A549 (cell line): Measurements from ENCODE around the gene GUK1. TPM values are rescaled to one million over a fixed set of nuclear protein-coding genes. Genes with fewer than 3 reads are reported as not detected.

Experiments
- ATAC-seq, 2 experiments: fragments of 200-7000 bp in 1 of 2; fragments of >200 bp in 1 of 2; cut with Nextera tagmentation in 1 of 2; cut with Tn5 transposase in 1 of 2; 3 replicates each; pipeline versions ENCODE4 v1.8.0 to v1.9.1; 2018 to 2020; ENCODE audit warnings: mild to moderate bottlenecking in 1 of 2, moderate library complexity in 1 of 2
- CTCF ChIA-PET: fragments of 300-600 bp; sonication (Branson Sonifier 250); formaldehyde crosslinking; extraction: SDS; loops from one replicate; lab custom pipeline; 2021; ENCODE audit warnings: antibody characterized with exemption, inconsistent platforms; lab: Yijun Ruan, JAX
- POLR2A ChIA-PET: fragments of 350-600 bp; formaldehyde crosslinking; extraction: SDS; loops from one replicate; lab custom pipeline; 2021; ENCODE audit warnings: antibody characterized with exemption, inconsistent platforms; lab: Yijun Ruan, JAX
- DNase-seq, 2 experiments: peaks; one replicate each; pipeline versions ENCODE4 v3.0.0 to v3.0.0-alpha.2; 2011 to 2016; ENCODE audit warnings: low read depth in 1 of 2, low spot score in 1 of 2
- FAIRE-seq: peaks from 2 replicates; lab custom pipeline; 2011; peaks lifted over from hg19 to GRCh38; lab: Jason Lieb, UNC
- H3K27ac ChIP-seq, 2 experiments: fragments of >200 bp; sonication (Bioruptor Twin); formaldehyde crosslinking; 3 replicates each; pipeline ENCODE4 v1.5.1; 2016 to 2017
- H3K4me1 ChIP-seq: fragments of >200 bp; sonication (Bioruptor Twin); formaldehyde crosslinking; 3 replicates; pipeline ENCODE4 v1.6.1; 2016
- H3K4me2 ChIP-seq: fragments of >200 bp; sonication (Bioruptor Twin); formaldehyde crosslinking; 3 replicates; pipeline ENCODE4 v1.6.1; 2016
- H3K4me3 ChIP-seq: fragments of >200 bp; sonication (Bioruptor Twin); formaldehyde crosslinking; 3 replicates; pipeline ENCODE4 v1.5.1; 2016
- H3K9me3 ChIP-seq: fragments of >200 bp; sonication (Bioruptor Twin); formaldehyde crosslinking; 3 replicates; pipeline ENCODE4 v1.6.1; 2016
- ATOH8 ChIP-seq: fragments of 250-450 bp; sonication (Bioruptor Pico); IDR thresholded peaks from 2 replicates; pipeline ENCODE4 v1.5.0; 2020; ENCODE audit warnings: low read depth, mild to moderate bottlenecking, moderate library complexity
- BHLHE40 ChIP-seq: IDR thresholded peaks from 2 replicates; pipeline ENCODE4 v1.6.1; 2012; ENCODE audit warnings: low read depth, low read length, inconsistent platforms
- CEBPB ChIP-seq, 2 experiments: fragments of >200 bp in 1 of 2; sonication (Bioruptor Twin) in 1 of 2; formaldehyde crosslinking in 1 of 2; IDR thresholded peaks; 2 replicates each; pipeline ENCODE4 v1.6.1; 2012 to 2016
- CHD4 ChIP-seq: fragments of 200-600 bp; sonication (generic); IDR thresholded peaks from 2 replicates; pipeline ENCODE4 v1.6.1; 2016; ENCODE audit warnings: antibody characterized with exemption, mild to moderate bottlenecking, borderline replicate concordance
- CTCF ChIP-seq: fragments of >200 bp; sonication (Bioruptor Twin); formaldehyde crosslinking; IDR thresholded peaks from 3 replicates; pipeline ENCODE4 v1.5.1; 2016
- E2F6 ChIP-seq: IDR thresholded peaks from 2 replicates; pipeline ENCODE4 v1.6.1; 2012; ENCODE audit warnings: low read depth, borderline replicate concordance
- EHF ChIP-seq: fragments of 250-450 bp; sonication (Bioruptor Pico); IDR thresholded peaks from 2 replicates; pipeline ENCODE4 v1.5.0; 2020; ENCODE audit warnings: mild to moderate bottlenecking
- EHMT2 ChIP-seq: fragments of 200-600 bp; sonication (generic); IDR thresholded peaks from 2 replicates; pipeline ENCODE4 v1.6.1; 2016; ENCODE audit warnings: antibody characterized with exemption, low read depth, mild to moderate bottlenecking, moderate library complexity
- FOSL2 ChIP-seq, 2 experiments: fragments of 450-650 bp in 1 of 2; fragments of >200 bp in 1 of 2; sonication (Bioruptor Twin) in 1 of 2; formaldehyde crosslinking; IDR thresholded peaks; 2 replicates each; pipeline versions ENCODE4 v1.5.0 to v1.6.1; 2016 to 2020; ENCODE audit warnings: mild to moderate bottlenecking in 1 of 2, moderate library complexity in 1 of 2
- GATA3 ChIP-seq: IDR thresholded peaks from 2 replicates; pipeline ENCODE4 v1.6.1; 2012; ENCODE audit warnings: borderline replicate concordance
- HEYL ChIP-seq: fragments of 250-450 bp; sonication (Bioruptor Pico); IDR thresholded peaks from 2 replicates; pipeline ENCODE4 v1.8.0; 2021; ENCODE audit warnings: mild to moderate bottlenecking, moderate library complexity
- HOXB13 ChIP-seq: fragments of 250-450 bp; sonication (Bioruptor Pico); IDR thresholded peaks from 2 replicates; pipeline ENCODE4 v1.5.0; 2020; ENCODE audit warnings: low read depth, mild to moderate bottlenecking, moderate library complexity
- JUN ChIP-seq, 2 experiments: fragments of >200 bp; sonication (Bioruptor Twin); formaldehyde crosslinking; IDR thresholded peaks; 2 replicates in 1 of 2; 3 replicates in 1 of 2; pipeline ENCODE4 v1.6.1; 2016 to 2017
- MAFK ChIP-seq: fragments of 450-650 bp; IDR thresholded peaks from 2 replicates; pipeline ENCODE4 v1.6.1; 2014; ENCODE audit not compliant: partially characterized antibody
- MAZ ChIP-seq: fragments of 150-350 bp; IDR thresholded peaks from 2 replicates; pipeline ENCODE4 v1.6.1; 2014; ENCODE audit warnings: antibody characterized with exemption, low read depth, low read length, borderline replicate concordance
- MYC ChIP-seq: IDR thresholded peaks from 2 replicates; pipeline ENCODE4 v1.6.1; 2012; ENCODE audit warnings: mild to moderate bottlenecking, inconsistent platforms, low read length, improper control_type of control experiment, borderline replicate concordance
- NFE2L2 ChIP-seq: fragments of 150-350 bp; conservative IDR thresholded peaks from 2 replicates; pipeline ENCODE4 v1.6.1; 2014; ENCODE audit warnings: low read length
- RARB ChIP-seq: fragments of 250-450 bp; sonication (Bioruptor Pico); IDR thresholded peaks from 2 replicates; pipeline ENCODE4 v1.8.0; 2021; ENCODE audit warnings: mild to moderate bottlenecking, moderate library complexity
- RNF2 ChIP-seq: fragments of 200-600 bp; sonication (generic); IDR thresholded peaks from 2 replicates; pipeline ENCODE4 v1.6.1; 2016; ENCODE audit warnings: low read depth, mild to moderate bottlenecking, antibody characterized with exemption, moderate library complexity, borderline replicate concordance
- TFCP2L1 ChIP-seq: fragments of 250-450 bp; sonication (Bioruptor Pico); IDR thresholded peaks from 2 replicates; pipeline ENCODE4 v1.5.0; 2021; ENCODE audit warnings: mild to moderate bottlenecking
- ZNF302 ChIP-seq: fragments of 250-450 bp; sonication (Bioruptor Pico); IDR thresholded peaks from 2 replicates; pipeline ENCODE4 v1.9.0; 2021; ENCODE audit warnings: inconsistent platforms, mild to moderate bottlenecking, moderate library complexity
- ZSCAN20 ChIP-seq: fragments of 250-450 bp; sonication (Bioruptor Pico); IDR thresholded peaks from 2 replicates; pipeline ENCODE4 v1.8.0; 2022; ENCODE audit warnings: mild to moderate bottlenecking, moderate library complexity
- WGBS: methylation state at CpG from one replicate; pipeline ENCODE4 v1.1.6; 2017; ENCODE audit errors: missing lambda C conversion rate; 5-methylcytosine and 5-hydroxymethylcytosine counted together
- polyA plus RNA-seq, 4 experiments: library from polyadenylated mRNA; depleted of rRNA in 3 of 4; stranded (reverse); fragments of >200 nt; fragmentation: RNase III in 1 of 4; extraction: RNeasy Plus Mini Kit Qiagen cat#74134 plus additional on column Dnase treatment in 1 of 4; gene quantifications; 2 replicates in 3 of 4; 3 replicates in 1 of 4; pipeline ENCODE4 v1.2.3, GENCODE V29; 2011 to 2017
- TF ChIP-seq, protein P1 (sequence below): fragments of 450-650 bp; IDR thresholded peaks from 2 replicates; pipeline ENCODE4 v1.6.1; 2014; ENCODE audit warnings: antibody characterized with exemption
- TF ChIP-seq, protein P2 (sequence below): fragments of >200 bp; sonication (Bioruptor Twin); formaldehyde crosslinking; IDR thresholded peaks from 3 replicates; pipeline ENCODE4 v1.6.1; 2016
- TF ChIP-seq, protein P3 (sequence below): fragments of 250-450 bp; sonication (Bioruptor Pico); IDR thresholded peaks from 2 replicates; pipeline ENCODE4 v1.5.0; 2021; ENCODE audit warnings: mild to moderate bottlenecking, moderate library complexity, borderline replicate concordance

GUK1 gene
- polyA plus RNA-seq, 2 of the 4 experiments (the other 2 are of a cell fraction): 88.9 to 106 TPM

DNA sequence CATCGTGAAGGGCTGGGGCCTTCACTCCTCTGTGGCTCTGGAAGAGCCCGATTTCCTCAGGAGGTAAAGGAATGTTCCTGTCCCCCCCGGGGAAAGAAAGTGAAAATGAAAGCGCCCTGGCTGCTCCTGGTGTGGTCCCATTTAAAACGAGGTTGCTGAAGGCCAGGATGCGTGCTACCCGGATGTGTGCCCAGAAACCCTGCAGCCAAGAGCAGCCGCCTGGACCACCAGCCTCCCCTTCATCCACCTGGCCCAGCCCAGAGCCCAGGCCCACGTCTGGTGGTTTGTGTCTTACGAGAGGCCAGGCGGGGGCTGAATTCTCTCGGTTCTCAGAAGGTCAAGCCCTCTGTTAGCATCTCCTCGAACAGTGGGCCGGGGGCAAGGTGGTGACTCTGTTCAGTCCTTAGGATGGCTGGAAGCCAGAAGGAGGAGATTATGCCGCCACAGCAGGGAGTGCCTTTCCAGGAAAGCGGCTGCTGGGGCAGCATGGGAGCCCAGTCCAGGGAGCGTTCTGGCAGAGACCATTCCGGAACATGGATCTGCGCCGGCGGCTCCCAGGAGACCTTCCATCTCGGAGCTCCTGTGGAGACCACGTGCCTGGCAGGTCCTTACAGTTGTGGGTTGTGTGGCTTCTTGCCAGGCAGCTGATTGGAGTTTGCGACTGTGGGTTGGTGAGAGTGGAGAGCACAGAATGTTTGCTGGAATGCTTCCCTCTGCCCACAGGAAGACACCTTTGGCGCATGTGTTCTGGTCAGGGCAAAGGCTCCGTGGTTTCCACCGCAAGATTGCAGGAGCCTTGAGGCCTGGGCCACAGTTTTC is 1.4 kb downstream of the GUK1 start:
- WGBS: 72% methylated on average over 21 of the region's 27 CpGs
- peak overlapping the region; percentile 85 for H3K4me3 ChIP-seq
- H3K27ac ChIP-seq: peak overlapping the region; percentile 83 to 94; a peak in 4 of 6 replicates
- FAIRE-seq (no peak), DNase-seq (no peak), ATAC-seq (no peak)
- no peaks in the 10 kb centered on the region for H3K9me3 ChIP-seq
- H3K4me1 ChIP-seq: peaks cover 14% of the 10 kb centered on the region
- peak overlapping the region; percentile 95 for H3K4me2 ChIP-seq
- ChIA-PET POLR2A (interaction anchor here (1.3 kb wide), 1 partner anchor 24 kb away, joined by 19 read pairs; the partner anchor contains the start of gene IBA57), CTCF (interaction anchor here (1.1 to 2.4 kb wide), 4 partner anchors 9 to 24 kb away, joined by 4 to 8 read pairs (median 5); no protein-coding TSS in a partner anchor)
- TF ChIP-seq, protein P1, sequence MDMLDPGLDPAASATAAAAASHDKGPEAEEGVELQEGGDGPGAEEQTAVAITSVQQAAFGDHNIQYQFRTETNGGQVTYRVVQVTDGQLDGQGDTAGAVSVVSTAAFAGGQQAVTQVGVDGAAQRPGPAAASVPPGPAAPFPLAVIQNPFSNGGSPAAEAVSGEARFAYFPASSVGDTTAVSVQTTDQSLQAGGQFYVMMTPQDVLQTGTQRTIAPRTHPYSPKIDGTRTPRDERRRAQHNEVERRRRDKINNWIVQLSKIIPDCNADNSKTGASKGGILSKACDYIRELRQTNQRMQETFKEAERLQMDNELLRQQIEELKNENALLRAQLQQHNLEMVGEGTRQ: no peak
- no peak for TF ChIP-seq BHLHE40
- no peak for TF ChIP-seq MYC
- TF ChIP-seq MAZ: no peak
- no peak for TF ChIP-seq MAFK
- no peak for TF ChIP-seq ZNF302 (CRISPR knock-in tag)
- no peak for TF ChIP-seq CTCF
- TF ChIP-seq GATA3: no peak
- TF ChIP-seq, protein P2, sequence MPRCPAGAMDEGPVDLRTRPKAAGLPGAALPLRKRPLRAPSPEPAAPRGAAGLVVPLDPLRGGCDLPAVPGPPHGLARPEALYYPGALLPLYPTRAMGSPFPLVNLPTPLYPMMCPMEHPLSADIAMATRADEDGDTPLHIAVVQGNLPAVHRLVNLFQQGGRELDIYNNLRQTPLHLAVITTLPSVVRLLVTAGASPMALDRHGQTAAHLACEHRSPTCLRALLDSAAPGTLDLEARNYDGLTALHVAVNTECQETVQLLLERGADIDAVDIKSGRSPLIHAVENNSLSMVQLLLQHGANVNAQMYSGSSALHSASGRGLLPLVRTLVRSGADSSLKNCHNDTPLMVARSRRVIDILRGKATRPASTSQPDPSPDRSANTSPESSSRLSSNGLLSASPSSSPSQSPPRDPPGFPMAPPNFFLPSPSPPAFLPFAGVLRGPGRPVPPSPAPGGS: no peak
- no peak for TF ChIP-seq EHMT2
- no peak for TF ChIP-seq EHF
- no peak for TF ChIP-seq RARB
- no peak for TF ChIP-seq TFCP2L1 (CRISPR knock-in tag)
- no peak for TF ChIP-seq FOSL2 (IDR thresholded peaks at IDR 0.05)
- TF ChIP-seq FOSL2 (CRISPR knock-in tag; IDR thresholded peaks at IDR 0.05): no peak
- no peak for TF ChIP-seq HOXB13
- no peak for TF ChIP-seq ATOH8 (CRISPR knock-in tag)
- TF ChIP-seq NFE2L2: no peak
- no peak for TF ChIP-seq JUN (IDR thresholded peaks at IDR 0.05)
- no peak for TF ChIP-seq ZSCAN20 (CRISPR knock-in tag)
- TF ChIP-seq CHD4: no peak

GRCh38 chr1:228142155-228142691 is 2.1 kb downstream of the GUK1 start:
- Histone ChIP-seq H3K4me2 (peak overlapping the region; percentile 95; the same call in 1 of the 3 replicates), H3K4me1 (peaks cover 14% of the 10 kb centered on the region), H3K4me3 (no peak overlapping the region), H3K27ac (no peak overlapping the region), H3K9me3 (no peaks in the 10 kb centered on the region)
- DNase-seq (no peak), FAIRE-seq (no peak), ATAC-seq (no peak)
- POLR2A ChIA-PET: interaction anchor here (3.0 kb wide), 1 partner anchor 23 kb away, joined by 12 read pairs; the partner anchor contains the start of gene IBA57
- 88% methylated on average over 15 of the region's 16 CpGs for WGBS
- CTCF ChIA-PET: interaction anchor here (1.1 to 2.4 kb wide), 3 partner anchors 12 to 23 kb away, joined by 4 to 8 read pairs (median 5); no protein-coding TSS in a partner anchor
- TF ChIP-seq CEBPB (IDR thresholded peaks at IDR 0.05) (no peak), E2F6 (no peak), ZSCAN20 (CRISPR knock-in tag) (no peak), HEYL (CRISPR knock-in tag) (no peak), RNF2 (no peak), FOSL2 (IDR thresholded peaks at IDR 0.05) (no peak), FOSL2 (CRISPR knock-in tag; IDR thresholded peaks at IDR 0.05) (no peak)
- TF ChIP-seq, protein P3, sequence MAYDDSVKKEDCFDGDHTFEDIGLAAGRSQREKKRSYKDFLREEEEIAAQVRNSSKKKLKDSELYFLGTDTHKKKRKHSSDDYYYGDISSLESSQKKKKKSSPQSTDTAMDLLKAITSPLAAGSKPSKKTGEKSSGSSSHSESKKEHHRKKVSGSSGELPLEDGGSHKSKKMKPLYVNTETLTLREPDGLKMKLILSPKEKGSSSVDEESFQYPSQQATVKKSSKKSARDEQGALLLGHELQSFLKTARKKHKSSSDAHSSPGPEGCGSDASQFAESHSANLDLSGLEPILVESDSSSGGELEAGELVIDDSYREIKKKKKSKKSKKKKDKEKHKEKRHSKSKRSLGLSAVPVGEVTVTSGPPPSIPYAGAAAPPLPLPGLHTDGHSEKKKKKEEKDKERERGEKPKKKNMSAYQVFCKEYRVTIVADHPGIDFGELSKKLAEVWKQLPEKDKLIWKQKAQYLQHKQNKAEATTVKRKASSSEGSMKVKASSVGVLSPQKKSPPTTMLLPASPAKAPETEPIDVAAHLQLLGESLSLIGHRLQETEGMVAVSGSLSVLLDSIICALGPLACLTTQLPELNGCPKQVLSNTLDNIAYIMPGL: no peak
